Osteocyte (in vitro differentiated cells): Measurements from ENCODE around the gene DOK6. TPM values are rescaled to one million over a fixed set of nuclear protein-coding genes. Genes with fewer than 3 reads are reported as not detected.

ENCODE experiments used
- DNase-seq: peaks from one replicate; pipeline ENCODE4 v3.0.0; 2021; ENCODE audit warnings: mixed read lengths; ENCODE audit not compliant: unreplicated experiment; ENCODE audit errors: extremely low spot score
- H3K27ac Mint-ChIP-seq: one replicate; pipeline ENCODE4 v1.8.0; 2021; ENCODE audit warnings: mild to moderate bottlenecking, mixed read lengths; ENCODE audit not compliant: unreplicated experiment
- H3K27me3 Mint-ChIP-seq: one replicate; pipeline ENCODE4 v1.8.0; 2021; ENCODE audit warnings: mixed read lengths; ENCODE audit not compliant: unreplicated experiment
- H3K36me3 Mint-ChIP-seq: one replicate; pipeline ENCODE4 v1.8.0; 2021; ENCODE audit warnings: mixed read lengths; ENCODE audit not compliant: unreplicated experiment
- H3K4me1 Mint-ChIP-seq: one replicate; pipeline ENCODE4 v1.8.0; 2021; ENCODE audit warnings: mixed read lengths; ENCODE audit not compliant: unreplicated experiment
- H3K4me3 Mint-ChIP-seq: one replicate; pipeline ENCODE4 v1.8.0; 2021; ENCODE audit warnings: mild to moderate bottlenecking, moderate library complexity, mixed read lengths; ENCODE audit not compliant: unreplicated experiment
- H3K9me3 Mint-ChIP-seq: one replicate; pipeline ENCODE4 v1.8.0; 2021; ENCODE audit warnings: mixed read lengths; ENCODE audit not compliant: unreplicated experiment
- total RNA-seq: library from RNA; stranded (reverse); gene quantifications from 2 replicates; pipeline ENCODE4 v1.2.1, GENCODE V29; 2021
- TF ChIP-seq, protein P1 (sequence below): fragments of 200-600 bp; sonication (generic); IDR thresholded peaks from 2 replicates; pipeline ENCODE4 v1.5.0; 2021; ENCODE audit warnings: antibody characterized with exemption, mild to moderate bottlenecking, moderate library complexity

DOK6 gene
- total RNA-seq, 1 donor from 2014 or later = 4.6 TPM

DNA sequence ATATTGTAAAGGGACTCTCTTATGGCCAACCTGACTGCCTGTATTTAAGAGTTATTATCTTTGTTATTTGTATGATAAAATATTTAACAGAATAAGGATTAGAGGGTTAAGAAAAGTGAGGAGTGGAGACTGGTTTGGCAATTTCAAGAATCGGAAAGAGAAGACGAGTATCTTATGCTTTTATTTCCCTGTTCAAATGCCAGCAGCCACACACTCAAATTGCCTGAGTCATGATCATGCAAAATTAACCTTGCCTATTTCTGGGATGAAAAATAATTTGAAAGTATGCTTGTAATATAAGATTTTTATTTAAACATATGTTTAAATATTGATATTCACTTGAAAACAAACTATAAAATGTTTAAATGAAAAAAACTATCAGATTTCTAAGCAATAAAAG lies 358.4 kb downstream of the DOK6 start:
- Mint-ChIP-seq H3K27ac (no peak overlapping the region), H3K36me3 (no peaks in the 10 kb centered on the region), H3K9me3 (no peaks in the 10 kb centered on the region), H3K4me3 (no peak overlapping the region), H3K27me3 (no peaks in the 10 kb centered on the region), H3K4me1 (peaks cover 12% of the 10 kb centered on the region)
- DNase-seq = no peak
- TF ChIP-seq, protein P1, sequence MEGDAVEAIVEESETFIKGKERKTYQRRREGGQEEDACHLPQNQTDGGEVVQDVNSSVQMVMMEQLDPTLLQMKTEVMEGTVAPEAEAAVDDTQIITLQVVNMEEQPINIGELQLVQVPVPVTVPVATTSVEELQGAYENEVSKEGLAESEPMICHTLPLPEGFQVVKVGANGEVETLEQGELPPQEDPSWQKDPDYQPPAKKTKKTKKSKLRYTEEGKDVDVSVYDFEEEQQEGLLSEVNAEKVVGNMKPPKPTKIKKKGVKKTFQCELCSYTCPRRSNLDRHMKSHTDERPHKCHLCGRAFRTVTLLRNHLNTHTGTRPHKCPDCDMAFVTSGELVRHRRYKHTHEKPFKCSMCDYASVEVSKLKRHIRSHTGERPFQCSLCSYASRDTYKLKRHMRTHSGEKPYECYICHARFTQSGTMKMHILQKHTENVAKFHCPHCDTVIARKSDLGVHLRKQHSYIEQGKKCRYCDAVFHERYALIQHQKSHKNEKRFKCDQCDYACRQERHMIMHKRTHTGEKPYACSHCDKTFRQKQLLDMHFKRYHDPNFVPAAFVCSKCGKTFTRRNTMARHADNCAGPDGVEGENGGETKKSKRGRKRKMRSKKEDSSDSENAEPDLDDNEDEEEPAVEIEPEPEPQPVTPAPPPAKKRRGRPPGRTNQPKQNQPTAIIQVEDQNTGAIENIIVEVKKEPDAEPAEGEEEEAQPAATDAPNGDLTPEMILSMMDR = no peak

DNA sequence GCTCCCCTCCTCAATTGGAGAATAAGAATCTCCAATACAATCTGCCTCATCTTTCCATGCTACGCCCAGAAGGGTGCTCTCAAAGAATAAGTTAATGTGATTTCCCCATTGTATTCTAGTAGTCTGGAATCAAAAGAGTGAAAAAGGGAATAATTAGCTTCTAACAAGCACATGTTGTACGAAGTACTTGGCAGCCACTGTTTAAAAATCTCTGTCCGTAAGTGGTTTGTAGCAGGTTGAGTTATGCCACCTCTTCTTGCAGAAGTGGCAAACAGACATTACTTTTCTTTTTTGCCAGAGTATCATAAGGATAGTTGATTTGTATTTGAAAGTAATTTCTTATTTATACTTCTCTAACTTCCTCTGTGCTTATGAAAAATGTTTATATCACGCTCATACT lies 362.3 kb downstream of the DOK6 start:
- no peak for DNase-seq
- H3K27me3 Mint-ChIP-seq = no peaks in the 10 kb centered on the region
- peaks cover 8% of the 10 kb centered on the region for H3K4me1 Mint-ChIP-seq
- H3K36me3 Mint-ChIP-seq = no peaks in the 10 kb centered on the region
- TF ChIP-seq, protein P1 = no peak
- no peak overlapping the region for H3K27ac Mint-ChIP-seq
- no peaks in the 10 kb centered on the region for H3K9me3 Mint-ChIP-seq
- H3K4me3 Mint-ChIP-seq = no peak overlapping the region

DNA sequence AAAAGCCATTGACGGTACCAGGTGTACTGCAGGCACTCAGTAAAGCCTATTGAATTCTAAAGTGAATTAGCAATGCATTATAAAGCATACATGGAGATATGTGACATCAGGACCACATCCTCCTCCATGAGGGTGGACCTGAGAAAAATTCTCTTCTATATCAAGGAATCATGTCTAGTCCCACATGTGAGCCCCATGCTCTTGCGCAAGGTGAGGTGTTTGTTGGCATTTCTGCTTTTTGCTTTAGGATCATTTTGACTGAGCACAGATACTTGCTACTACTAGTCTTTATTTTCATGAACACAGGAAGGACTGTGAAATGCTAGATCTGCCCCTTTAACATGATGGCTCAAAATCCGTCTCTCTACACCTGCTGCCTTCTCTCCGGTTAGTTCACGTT lies 363.1 kb downstream of the DOK6 start:
- DNase-seq = no peak
- TF ChIP-seq, protein P1 = no peak
- Mint-ChIP-seq H3K27ac (no peak overlapping the region), H3K36me3 (no peaks in the 10 kb centered on the region), H3K27me3 (no peaks in the 10 kb centered on the region), H3K4me3 (no peak overlapping the region), H3K4me1 (peaks cover under 1% of the 10 kb centered on the region), H3K9me3 (no peaks in the 10 kb centered on the region)

DNA sequence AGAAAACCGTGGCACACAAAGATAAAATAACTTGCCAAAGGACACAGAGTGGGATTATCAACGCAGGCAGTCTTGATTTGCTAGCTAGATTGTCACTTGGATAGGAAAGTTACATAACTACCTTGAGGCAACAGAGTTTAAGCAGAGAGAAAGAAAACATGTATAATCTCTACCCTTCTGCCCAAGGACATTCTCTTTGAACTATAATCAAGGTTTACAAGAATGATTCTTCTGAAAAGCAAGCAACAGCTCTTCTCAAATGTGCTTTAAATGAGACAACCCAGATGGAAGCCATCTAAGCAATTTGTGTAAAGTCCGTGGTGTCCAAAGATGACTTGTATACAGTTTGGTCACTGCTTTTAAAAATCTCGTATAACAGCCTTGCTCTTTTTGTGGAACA lies 369.6 kb downstream of the DOK6 start:
- TF ChIP-seq, protein P1 = no peak
- no peaks in the 10 kb centered on the region for H3K9me3 Mint-ChIP-seq
- no peak for DNase-seq

DNA sequence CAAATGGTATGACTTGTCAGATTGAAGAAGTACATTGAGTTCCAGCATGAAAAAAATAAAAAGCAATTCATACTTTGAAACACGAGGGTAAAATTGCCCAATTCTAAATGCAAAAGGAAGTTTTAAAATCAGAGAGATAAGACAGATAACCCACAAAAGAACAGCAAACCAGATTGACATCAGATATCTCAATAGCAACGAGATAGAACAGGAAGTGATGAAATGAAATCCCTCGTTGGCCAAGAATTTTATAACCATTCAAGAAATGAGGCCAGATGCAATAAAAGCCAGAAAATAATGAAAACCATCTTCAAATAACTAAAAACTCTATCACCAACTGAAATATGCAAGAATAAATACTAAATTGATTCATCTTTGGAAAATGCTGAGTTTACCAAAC lies 374.1 kb downstream of the DOK6 start:
- no peak overlapping the region for H3K4me3 Mint-ChIP-seq
- H3K9me3 Mint-ChIP-seq = no peaks in the 10 kb centered on the region
- H3K36me3 Mint-ChIP-seq = no peaks in the 10 kb centered on the region
- DNase-seq = no peak
- H3K27me3 Mint-ChIP-seq = no peaks in the 10 kb centered on the region
- TF ChIP-seq, protein P1 = no peak
- no peaks in the 10 kb centered on the region for H3K4me1 Mint-ChIP-seq
- no peak overlapping the region for H3K27ac Mint-ChIP-seq

More for the DNA sequence above, 369.6 kb downstream of the DOK6 start:
- no peaks in the 10 kb centered on the region for H3K27me3 Mint-ChIP-seq
- no peaks in the 10 kb centered on the region for H3K36me3 Mint-ChIP-seq
- no peak overlapping the region for H3K27ac Mint-ChIP-seq
- H3K4me3 Mint-ChIP-seq = no peak overlapping the region
- H3K4me1 Mint-ChIP-seq = no peaks in the 10 kb centered on the region
